Renal cortical epithelial cell (primary cell): ENCODE measurements around the gene GAL3ST1. TPM values are rescaled to one million over a fixed set of nuclear protein-coding genes. Genes with fewer than 3 reads are reported as not detected.
A peak's percentile ranks its signal among the peaks of the same experiment; 100 is the strongest.
"Not testable (repeated sequence)": the region's sequence is repeated elsewhere in the genome, so short reads cannot be mapped to it uniquely, and the experiment has no call there.

Experiments
- DNase-seq: peaks from one replicate; pipeline ENCODE4 v3.0.0-alpha.2; 2011; ENCODE audit warnings: low read depth
- total RNA-seq: library from RNA; depleted of rRNA; stranded (reverse); fragments of >200 nt; gene quantifications from 2 replicates; pipeline ENCODE4 v1.2.3, GENCODE V29; 2014

The GAL3ST1 gene, protein sequence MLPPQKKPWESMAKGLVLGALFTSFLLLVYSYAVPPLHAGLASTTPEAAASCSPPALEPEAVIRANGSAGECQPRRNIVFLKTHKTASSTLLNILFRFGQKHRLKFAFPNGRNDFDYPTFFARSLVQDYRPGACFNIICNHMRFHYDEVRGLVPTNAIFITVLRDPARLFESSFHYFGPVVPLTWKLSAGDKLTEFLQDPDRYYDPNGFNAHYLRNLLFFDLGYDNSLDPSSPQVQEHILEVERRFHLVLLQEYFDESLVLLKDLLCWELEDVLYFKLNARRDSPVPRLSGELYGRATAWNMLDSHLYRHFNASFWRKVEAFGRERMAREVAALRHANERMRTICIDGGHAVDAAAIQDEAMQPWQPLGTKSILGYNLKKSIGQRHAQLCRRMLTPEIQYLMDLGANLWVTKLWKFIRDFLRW
- 2.6 and 6.4 TPM in 2 replicates for total RNA-seq

DNA sequence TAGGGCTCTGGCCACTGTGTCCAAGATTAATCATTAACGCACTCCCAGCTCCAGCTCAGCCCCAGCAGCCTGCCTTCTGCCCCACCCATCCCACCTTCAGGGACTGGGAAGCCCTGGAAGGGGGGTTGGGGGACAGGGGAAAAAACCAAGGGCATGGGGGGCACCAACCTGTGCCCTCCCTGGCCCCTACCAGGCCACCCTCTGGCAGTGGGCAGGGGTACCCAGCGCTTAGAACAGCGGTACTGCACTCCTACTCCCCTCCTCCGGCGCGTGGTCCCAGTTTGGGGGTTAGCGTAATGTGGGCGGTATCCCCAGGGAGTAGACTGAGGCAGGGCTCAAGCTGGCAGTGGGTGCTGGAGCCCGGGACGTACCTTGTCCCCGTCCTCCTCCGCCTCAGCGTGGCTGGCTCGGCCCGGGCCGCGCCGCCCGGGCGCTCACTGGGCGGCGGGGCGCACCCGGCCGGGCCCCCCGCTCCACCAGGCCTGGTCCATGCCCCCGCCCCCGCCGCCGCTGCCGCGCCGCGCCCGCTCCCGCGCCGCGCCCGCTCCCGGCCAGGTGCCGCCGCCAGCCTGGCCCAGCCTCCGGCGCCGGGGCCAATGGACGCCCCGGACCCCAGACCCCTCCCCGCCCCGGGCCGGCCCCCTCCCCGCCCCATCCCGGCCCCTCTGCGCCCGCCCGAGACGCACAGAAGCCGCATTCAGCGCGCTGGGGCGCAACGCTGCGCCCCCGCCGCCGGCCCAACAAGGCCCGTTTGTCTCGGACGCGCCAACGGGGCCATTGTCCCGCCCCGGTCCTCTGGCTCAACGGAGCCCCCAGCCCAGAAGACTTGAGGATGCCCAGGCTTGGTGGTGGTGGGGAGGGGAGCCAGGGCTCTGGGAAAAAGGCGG, at the start of gene GAL3ST1:
GAL3ST1 (minus strand) TSS at position 571 of the 887 bp plus-strand sequence. CDS start 17,273 bp downstream, outside the sequence.
- DNase-seq = peak; percentile 56

DNA sequence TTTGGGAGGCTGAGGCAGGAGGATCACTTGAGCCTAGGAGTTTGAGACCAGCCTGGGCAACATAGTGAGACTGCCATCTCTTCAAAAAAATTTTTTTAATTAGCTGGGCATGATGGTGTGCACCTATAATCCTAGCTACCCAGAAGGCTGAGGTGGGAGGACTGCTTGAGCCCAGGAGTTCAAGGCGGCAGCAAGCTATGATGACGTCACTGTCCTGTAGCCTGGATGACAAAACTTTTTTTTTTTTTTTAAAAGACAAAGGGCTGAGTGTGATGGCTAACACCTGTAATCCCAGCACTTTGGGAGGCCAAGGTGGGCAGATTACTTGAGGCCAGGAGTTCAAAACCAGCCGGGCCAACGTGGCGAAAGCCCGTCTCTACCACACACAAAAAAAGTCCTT, 45.4 kb upstream of the GAL3ST1 start:
- not testable (repeated sequence) for DNase-seq

DNA sequence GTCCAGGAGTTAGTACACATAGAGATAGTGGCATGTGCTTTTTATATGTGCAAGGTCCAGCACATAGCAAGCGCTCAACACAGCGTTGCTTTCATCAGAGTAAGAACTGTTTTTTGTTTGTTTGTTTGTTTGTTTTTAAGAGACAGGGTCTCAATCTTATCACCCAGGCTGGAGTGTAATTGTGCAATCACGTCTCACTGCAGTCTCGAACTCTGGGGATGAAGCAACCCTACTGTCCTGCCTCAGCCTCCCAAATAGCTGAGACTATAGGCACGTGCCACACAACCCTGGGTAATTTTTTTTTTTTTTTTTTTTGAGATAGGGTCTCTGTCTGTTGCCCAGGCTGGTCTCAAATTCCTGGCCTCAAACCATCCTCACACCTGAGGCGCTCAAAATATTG, 43.4 kb upstream of the GAL3ST1 start:
- DNase-seq = no peak

DNA sequence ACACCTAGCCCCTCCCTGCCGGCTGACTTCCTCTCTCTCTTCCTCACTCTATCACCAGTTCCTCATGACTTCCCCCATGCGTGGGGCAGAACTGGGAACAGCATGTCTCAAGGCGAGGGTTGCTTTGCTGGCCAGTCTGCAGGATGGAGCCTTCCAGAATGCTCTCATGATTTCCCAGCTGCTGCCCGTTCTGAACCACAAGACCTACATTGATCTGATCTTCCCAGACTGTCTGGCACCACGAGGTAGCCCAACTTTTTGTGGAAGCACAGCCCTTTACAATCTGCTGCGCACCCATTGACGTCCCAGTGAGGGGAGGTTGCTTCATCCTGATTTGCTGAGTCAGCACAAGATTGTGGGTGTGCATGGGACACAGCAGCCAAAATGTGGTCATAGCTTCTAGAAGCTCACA, 41.1 kb upstream of the GAL3ST1 start:
- no peak for DNase-seq

DNA sequence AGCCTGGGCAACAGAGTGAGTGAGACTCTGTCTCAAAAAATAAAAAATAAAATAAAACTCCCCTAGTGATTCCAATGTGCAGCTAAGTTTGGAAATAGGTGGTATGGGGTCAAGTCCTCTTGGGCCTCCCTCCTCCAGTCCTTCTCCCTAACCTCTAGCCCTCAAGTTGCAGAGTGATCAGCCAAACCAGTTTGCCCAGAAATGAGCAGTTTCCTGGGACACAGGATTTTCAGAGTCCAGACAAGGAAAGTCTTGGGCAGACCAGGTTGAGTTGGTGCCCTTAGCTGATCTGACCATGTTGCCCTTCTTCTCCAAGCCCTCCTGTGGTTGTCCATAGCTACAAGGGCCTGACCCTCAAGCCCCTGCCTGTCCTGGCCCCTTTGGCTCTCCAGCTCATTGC, 40.4 kb upstream of the GAL3ST1 start:
- DNase-seq = no peak

DNA sequence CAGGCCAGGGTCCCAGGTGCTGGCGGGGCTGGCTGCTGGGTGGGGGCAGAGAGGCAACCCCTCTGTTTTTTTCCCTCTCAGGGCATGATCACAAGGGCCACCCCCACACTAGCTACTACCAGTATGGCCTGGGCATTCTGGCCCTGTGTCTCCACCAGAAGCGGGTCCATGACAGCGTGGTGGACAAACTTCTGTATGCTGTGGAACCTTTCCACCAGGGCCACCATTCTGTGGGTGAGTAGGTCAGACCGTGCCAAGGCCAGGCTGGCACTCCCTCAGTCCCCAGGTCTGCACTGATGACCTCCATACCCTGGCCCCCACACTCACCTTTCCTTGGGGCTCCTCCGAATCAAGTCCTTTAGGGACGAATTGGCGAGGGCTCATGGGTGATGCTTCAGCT, 39.8 kb upstream of the GAL3ST1 start:
- DNase-seq = no peak

DNA sequence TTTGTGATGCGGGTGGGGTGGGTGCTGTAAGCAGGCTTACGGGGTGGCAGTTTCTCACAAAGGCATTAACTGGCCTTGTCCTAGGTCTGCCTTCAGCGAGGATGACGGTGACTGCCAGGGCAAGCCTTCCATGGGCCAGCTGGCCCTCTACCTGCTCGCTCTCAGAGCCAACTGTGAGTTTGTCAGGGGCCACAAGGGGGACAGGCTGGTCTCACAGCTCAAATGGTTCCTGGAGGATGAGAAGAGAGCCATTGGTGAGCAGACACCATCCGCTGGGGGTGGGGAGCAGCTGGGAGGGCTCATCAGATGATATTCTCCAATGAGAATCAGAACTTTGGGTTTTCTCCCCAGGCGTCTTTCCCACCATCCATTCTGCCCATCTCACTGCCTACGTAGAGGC, 38.3 kb upstream of the GAL3ST1 start:
- DNase-seq = no peak

DNA sequence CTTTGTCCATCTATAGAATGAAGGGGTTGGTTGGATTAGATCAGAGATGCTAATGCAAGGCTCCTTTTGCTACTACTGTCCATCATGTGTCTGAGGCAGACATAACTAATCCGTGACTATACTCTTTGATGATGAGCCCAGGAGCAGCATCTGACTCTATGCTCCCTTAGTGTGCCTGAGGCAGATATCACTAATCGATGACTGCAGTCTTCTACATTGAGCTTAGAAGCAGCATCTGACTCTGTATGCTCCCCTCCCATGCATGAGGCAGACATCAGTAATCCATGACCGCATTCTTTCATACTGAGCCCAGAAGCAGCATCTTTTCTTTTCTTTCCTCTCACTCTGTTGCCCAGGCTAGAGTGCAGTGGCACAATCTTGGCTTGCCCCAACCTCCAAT, 36.7 kb upstream of the GAL3ST1 start:
- no peak for DNase-seq

DNA sequence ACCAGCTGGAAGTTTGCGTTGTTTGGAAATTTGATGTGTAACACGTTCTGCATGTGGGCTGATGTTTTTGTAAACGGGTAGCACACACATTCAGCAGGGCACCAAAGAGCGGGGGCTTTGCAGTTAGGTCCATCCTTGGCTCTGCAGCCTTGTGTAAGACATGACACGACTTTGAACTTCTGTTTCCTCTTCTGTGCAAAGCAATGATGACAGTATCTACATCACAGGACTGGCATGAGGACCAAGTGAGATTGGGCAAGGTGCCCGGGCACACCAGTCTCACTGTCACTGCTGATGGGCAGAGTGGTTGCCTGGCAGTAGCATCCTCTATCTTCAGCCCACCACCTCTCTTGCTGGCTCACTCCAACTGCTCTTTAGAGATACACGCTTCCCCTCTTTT, 35.8 kb upstream of the GAL3ST1 start:
- DNase-seq = no peak

DNA sequence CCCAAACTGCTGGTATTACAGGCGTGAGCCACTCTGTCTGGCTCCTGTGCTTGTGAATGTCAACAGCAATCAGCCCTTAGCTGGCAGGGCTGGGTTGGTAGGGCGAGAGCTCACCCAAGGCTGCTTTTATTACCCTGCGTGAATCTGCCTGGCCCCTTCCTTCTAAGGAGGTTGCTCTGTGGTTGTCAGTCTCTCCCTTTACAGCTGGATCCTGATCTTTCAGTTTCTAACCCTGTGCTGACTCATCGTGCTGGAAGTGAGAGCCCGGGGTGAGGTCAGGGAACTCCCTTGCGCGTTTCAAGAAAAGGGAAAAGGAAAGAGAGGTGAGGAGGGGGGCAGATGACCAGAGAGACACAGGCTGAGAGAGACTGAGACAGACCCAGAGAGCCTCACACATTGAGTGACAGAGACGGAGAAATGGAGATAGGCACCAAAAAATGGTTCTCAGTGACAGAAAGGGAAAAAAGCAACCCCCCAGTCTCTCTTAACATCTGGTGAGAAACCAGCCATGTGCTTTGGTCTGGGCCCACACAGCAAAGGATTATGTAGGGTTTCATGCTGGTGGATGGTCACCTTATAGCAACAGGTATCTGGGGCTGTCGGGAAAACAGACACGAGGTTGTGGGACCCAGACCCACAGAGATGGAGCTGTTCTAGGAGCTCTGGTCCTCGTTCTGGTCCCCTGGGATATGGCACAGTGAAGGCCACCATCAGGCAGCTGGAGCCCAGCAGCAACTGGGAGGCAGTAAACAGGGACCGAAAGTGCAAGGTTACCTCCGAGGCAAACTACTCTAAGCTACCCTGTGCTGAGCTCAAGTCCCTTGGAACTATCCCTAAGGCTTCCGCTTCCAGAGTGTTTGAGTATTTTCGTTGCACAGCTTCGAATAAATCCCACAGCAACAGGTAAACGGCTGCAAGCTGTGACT, 35.1 kb upstream of the GAL3ST1 start:
- DNase-seq = peak; percentile 94

DNA sequence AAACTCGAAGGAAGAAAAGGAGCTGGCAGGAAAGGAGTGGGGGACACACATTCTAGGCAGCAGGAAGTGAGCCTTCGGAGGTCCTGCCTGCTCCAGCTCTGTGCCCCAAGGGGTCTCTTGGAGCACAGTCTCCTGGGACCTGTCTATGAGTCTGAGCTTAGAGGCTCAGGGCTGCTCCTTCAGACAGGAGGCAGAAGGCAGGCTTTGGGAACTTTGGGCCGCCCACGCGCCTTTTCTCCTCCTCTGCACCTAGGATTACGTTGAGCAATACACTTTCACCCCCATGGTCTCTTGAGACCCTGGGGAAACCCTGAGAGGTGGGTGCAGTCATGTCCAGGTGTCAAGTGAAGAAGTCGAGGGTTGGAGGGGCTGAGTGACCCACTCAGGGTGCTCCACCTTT, 33.5 kb upstream of the GAL3ST1 start:
- DNase-seq = no peak

DNA sequence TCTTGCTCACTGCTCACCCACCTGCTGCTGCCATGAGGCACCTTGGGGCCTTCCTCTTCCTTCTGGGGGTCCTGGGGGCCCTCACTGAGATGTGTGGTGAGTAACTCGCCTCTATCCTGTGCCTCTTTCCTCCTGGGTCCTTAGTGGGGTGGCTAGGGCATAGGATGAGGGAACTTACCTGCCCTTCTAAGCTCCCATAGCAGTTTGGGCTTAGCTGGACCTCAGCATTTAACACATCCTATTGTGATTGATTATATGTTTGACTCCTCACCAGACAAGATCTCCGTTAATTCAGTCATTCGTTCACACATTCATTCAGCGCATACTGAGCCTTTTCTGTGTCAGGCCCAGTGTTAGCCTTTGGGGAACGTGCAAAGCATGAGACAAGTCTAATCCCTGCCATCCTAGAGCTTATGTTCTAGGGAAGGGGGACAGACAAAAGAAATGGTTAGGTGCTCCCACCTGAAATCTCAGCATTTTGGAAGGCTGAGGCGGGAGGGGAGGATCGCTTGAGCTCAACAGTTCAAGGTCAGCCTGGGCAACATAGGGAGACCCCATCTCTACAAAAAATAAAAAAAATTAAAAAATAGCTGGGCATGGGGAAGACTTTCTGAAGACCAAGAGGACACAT, 33.0 kb upstream of the GAL3ST1 start:
- no peak for DNase-seq

DNA sequence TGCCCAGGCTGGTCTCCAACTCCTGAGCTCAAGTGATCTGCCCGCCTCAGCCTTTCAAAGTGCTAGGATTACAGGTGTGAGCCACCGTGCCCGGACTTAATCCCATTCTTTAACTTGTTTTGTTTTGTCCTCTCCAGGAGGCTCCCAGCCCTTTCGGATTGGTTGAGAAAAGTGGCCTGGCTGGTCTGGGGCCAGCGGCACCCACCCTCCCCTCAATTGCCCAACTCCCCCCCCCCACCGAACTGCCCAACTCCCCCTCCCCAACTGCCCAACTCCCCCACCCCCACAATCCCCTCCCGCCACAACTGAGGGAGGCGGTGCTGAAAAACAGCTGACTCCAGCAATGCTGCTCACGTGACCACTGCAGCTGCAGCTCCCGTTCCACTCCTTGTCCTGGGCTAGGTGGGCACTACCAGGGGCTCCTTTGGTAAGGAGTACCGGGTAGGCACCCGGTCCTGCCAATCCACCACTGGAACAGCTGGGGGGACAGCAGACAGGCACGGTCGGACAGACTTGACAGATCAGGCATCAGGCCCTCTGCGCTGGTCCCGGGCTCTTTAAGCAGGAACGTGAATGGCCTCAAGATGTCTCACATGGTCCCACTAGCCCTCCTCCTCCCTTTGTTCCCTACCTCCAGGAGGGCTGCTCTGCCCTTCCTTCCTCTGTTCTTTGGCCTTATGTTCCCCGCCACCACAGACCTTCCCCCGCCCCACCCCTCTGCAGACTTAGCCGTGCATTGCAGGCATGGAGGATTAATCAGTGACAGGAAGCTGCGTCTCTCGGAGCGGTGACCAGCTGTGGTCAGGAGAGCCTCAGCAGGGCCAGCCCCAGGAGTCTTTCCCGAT, 32.2 kb upstream of the GAL3ST1 start, which contains the start of gene TCN2:
TCN2 (plus strand) TSS at position 720 of the 845 bp plus-strand sequence. CDS start 158 bp downstream, outside the sequence.
- peak; percentile 94 for DNase-seq

DNA sequence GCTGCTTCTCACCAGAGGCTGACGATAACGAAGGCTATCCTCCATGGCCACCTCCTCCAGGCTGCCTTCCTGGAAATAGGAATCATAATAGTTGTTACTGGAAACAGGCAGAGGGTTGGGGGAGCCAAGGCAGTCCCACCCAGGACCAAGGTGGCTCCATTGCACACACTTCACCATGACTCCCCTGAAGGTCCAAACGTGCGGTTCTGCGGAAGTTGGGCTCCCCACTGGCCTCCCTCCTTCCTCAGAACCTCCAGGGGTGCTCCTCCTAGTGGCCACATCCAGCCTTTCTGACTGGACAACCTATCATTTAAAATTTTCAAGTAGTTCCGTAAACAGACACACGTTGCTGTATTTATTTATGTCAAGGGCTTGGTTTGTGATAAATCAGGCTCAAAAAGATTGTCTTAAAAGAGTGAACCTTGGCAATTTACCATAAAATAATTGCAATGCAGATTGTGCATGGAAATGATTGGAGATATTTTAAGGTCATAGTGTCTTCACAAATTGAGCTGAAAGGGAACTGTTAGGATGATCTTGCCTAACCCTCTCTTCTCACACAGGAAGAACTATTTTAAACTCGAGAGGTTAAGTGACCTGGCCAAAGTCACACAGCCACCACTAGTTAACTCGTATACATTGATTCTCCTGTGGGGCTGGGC, 31.1 kb upstream of the GAL3ST1 start:
- DNase-seq = peak; percentile 51

DNA sequence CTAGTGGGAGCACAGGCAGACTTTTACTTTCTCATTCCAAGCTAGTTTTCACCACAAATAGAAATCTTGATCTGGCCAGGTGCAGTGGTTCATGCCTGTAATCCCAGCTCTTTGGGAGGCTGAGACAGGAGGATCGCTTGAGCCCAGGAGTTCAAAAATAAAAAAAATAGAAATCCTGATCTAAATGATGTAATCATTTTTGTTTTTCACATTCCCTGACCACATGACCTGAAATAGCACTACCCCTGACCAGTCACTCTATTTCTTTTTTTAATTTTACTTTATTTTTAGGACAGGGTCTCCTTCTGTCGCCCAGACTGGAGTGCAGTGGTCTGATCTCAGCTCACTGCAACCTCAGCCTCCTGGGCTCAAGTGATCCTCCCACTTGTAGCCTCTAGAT, 30.3 kb upstream of the GAL3ST1 start:
- DNase-seq = no peak

DNA sequence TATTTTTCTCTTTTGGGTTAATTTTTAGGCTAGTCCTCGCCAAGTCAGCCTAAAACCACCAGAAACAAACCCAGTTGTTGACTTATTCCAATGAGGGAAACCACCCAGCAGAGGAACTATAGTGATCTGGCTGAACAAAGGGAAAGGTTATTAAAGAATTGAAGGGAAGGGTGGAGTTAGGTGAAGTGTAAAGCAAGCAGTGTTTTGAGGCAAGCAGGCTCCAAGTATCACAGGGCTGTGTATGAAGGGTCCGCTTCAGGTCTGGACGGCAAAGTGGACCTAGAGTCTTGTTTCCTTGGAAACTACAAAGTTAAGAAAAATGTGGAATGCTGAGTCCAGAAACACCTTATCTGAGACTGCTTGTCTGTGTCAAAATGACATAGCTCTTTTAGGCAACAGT, 29.3 kb upstream of the GAL3ST1 start:
- no peak for DNase-seq

DNA sequence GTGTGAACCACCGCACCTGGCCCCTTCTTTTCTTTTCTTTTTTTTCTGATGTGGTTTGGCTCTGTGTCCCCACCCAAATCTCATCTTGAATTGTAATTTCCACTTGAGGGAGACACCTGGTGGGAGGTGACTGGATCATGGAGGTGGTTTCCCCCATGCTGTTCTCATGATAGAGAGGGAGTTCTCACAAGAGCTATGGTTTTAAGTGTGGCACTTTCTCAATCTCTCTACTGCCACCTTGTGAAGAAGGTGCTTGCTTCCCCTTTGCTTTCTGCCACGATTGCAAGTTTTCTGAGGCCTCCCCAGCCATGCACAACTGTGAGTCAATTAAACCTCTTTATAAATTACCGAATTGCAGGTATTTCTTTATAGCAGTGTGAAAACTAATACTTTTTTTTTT, 27.6 kb upstream of the GAL3ST1 start:
- DNase-seq = peak; percentile 73

DNA sequence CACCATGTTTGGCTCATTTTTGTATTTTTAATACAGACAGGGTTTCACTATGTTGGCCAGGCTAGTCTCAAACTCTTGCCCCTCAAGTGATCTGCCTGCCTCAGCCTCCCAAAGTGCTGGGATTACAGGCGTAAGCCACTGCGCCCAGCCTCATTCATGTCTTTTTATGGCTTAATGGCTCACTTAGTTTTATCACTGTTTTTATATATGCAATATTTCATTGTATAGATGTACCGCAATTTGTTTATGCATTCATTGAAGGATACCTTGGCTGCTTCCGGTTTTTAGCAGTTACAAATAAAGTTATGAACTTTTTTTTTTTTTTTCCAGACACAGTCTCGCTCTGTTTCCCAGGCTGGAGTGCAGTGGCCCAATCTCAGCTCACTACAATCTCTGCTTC, 27.0 kb upstream of the GAL3ST1 start:
- no peak for DNase-seq

DNA sequence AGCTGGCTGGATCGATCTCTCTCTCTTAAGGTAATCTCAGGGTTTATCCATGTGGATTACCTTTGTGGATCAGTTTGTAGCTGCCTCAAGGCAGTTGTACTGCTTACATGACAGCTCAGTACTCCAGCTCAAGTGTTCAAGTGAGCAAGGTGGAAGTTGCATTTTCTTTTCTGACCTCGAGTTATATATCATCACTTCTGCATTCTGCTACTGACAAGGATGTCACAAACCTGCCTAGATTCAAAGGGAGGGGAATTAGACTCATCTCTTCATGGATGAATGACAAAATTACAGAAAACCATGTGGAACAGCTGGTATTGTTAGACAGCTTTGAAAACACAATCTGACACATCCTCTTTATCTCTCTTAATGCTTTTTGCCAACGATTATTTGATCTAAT, 26.5 kb upstream of the GAL3ST1 start:
- no peak for DNase-seq

DNA sequence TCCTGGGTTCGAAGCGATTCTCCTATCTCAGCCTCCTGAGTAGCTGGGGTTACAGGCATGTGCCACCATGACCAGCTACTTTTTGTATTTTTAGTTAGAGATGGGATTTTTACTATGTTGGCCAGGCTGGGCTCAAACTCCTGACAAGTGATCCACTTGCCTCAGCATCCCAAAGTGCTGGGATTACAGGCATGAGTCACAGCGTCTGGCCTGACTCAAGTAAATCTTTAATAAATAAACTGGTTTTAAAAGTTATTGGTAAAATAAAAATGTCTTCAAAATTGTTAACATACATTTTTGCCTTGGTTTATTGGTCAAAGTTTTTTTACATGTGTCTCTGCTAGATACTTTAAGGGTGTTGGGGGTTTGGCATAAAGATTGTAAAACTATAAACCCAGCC, 24.5 kb upstream of the GAL3ST1 start:
- DNase-seq = no peak
